Large intestine (tissue), 3 donors: ENCODE measurements around the gene DHRSX. TPM values are rescaled to one million over a fixed set of nuclear protein-coding genes. Genes with fewer than 3 reads are reported as not detected.
"Not testable (repeated sequence)": the region's sequence is repeated elsewhere in the genome, so short reads cannot be mapped to it uniquely, and the experiment has no call there.

Source experiments
- DNase-seq, 2 donors: peaks; one replicate each; pipeline versions ENCODE4 v3.0.0 to v3.0.0-alpha.2; 2013
- H3K27ac ChIP-seq: one replicate; pipeline ENCODE4 v1.5.1; 2013; ENCODE audit warnings: low read length
- H3K27me3 ChIP-seq: 2 replicates; pipeline ENCODE4 v1.6.1; 2013; ENCODE audit warnings: low read length; ENCODE audit not compliant: control insufficient read depth, insufficient read depth
- H3K36me3 ChIP-seq: 2 replicates; pipeline ENCODE4 v1.6.1; 2013; ENCODE audit warnings: low read length; ENCODE audit not compliant: control insufficient read depth, insufficient read depth
- H3K4me1 ChIP-seq: one replicate; pipeline ENCODE4 v1.6.1; 2013; ENCODE audit warnings: low read length; ENCODE audit not compliant: control insufficient read depth, insufficient read depth
- H3K4me3 ChIP-seq: one replicate; pipeline ENCODE4 v1.5.1; 2013; ENCODE audit warnings: low read length
- H3K9me3 ChIP-seq: one replicate; pipeline ENCODE4 v1.6.1; 2013; ENCODE audit warnings: mild to moderate bottlenecking, low read depth, low read length, moderate library complexity; ENCODE audit not compliant: control insufficient read depth
- WGBS: methylation state at CpG from one replicate; pipeline ENCODE4 v1.1.5; 2013; ENCODE audit warnings: low lambda C conversion rate; ENCODE audit not compliant: insufficient coverage; 5-methylcytosine and 5-hydroxymethylcytosine counted together
- polyA plus RNA-seq: library from polyadenylated mRNA; unstranded; fragments of 120-200 nt; gene quantifications from one replicate; pipeline ENCODE4 v1.2.1, GENCODE V29; 2013

DHRSX gene
- polyA plus RNA-seq, 1 donor = 17.9 TPM

- Histone ChIP-seq H3K36me3 (no peaks in the 10 kb centered on the region), H3K9me3 (no peaks in the 10 kb centered on the region), H3K4me1 (peaks cover 2% of the 10 kb centered on the region), H3K27ac (no peak overlapping the region), H3K4me3 (no peak overlapping the region), H3K27me3 (no peaks in the 10 kb centered on the region)
- DNase-seq = peak in 1 of 2 donors; percentile 58
- WGBS = 70% methylated on average over 2 of the region's 12 CpGs
These were observed 39.7 kb upstream of the DHRSX start for GRCh38 chrX:2540426-2540947.

GRCh38 chrX:2539586-2539985 is 38.8 kb upstream of the DHRSX start:
- no peak for DNase-seq
- WGBS = 71% methylated on average over 2 of the region's 3 CpGs
- H3K27ac ChIP-seq = no peak overlapping the region
- no peaks in the 10 kb centered on the region for H3K36me3 ChIP-seq
- no peaks in the 10 kb centered on the region for H3K9me3 ChIP-seq
- H3K4me3 ChIP-seq = no peak overlapping the region
- H3K4me1 ChIP-seq = peaks cover 2% of the 10 kb centered on the region
- no peaks in the 10 kb centered on the region for H3K27me3 ChIP-seq

- WGBS = 73% methylated on average over 2 of the region's 15 CpGs
- no peak overlapping the region for H3K27ac ChIP-seq
- H3K4me1 ChIP-seq = peaks cover 2% of the 10 kb centered on the region
- H3K9me3 ChIP-seq = no peaks in the 10 kb centered on the region
- DNase-seq = no peak
- no peaks in the 10 kb centered on the region for H3K36me3 ChIP-seq
- H3K4me3 ChIP-seq = no peak overlapping the region
- H3K27me3 ChIP-seq = no peaks in the 10 kb centered on the region
These were observed 37.4 kb upstream of the DHRSX start for GRCh38 chrX:2538031-2538757.

- DNase-seq = no peak
- H3K4me1 ChIP-seq = peaks cover 2% of the 10 kb centered on the region
- H3K27ac ChIP-seq = no peak overlapping the region
- no CpG with 5 or more reads among the region's 5 CpGs for WGBS
- no peaks in the 10 kb centered on the region for H3K27me3 ChIP-seq
- H3K4me3 ChIP-seq = no peak overlapping the region
- H3K36me3 ChIP-seq = no peaks in the 10 kb centered on the region
- H3K9me3 ChIP-seq = no peaks in the 10 kb centered on the region
These were observed 36.2 kb upstream of the DHRSX start for GRCh38 chrX:2536974-2537373.

- no peaks in the 10 kb centered on the region for H3K36me3 ChIP-seq
- H3K4me3 ChIP-seq = no peak overlapping the region
- WGBS = 100% methylated on average over 4 of the region's 7 CpGs
- DNase-seq = no peak
- no peak overlapping the region for H3K27ac ChIP-seq
- H3K9me3 ChIP-seq = no peaks in the 10 kb centered on the region
- peaks cover 2% of the 10 kb centered on the region for H3K4me1 ChIP-seq
- no peaks in the 10 kb centered on the region for H3K27me3 ChIP-seq
These were observed 35.4 kb upstream of the DHRSX start for GRCh38 chrX:2536141-2536540.

- not testable (repeated sequence) for DNase-seq, H3K27ac ChIP-seq, H3K36me3 ChIP-seq, H3K4me1 ChIP-seq, H3K9me3 ChIP-seq, H3K4me3 ChIP-seq, H3K27me3 ChIP-seq
- no CpG with 5 or more reads among the region's 5 CpGs for WGBS
These were observed 33.7 kb upstream of the DHRSX start for GRCh38 chrX:2534261-2535021.

- H3K4me1 ChIP-seq = no peaks in the 10 kb centered on the region
- no peaks in the 10 kb centered on the region for H3K27me3 ChIP-seq
- no peak overlapping the region for H3K4me3 ChIP-seq
- H3K36me3 ChIP-seq = no peaks in the 10 kb centered on the region
- no peaks in the 10 kb centered on the region for H3K9me3 ChIP-seq
- 80% methylated on average over 3 of the region's 8 CpGs for WGBS
- H3K27ac ChIP-seq = no peak overlapping the region
- DNase-seq = no peak
These were observed 32.6 kb upstream of the DHRSX start for GRCh38 chrX:2533424-2533823.

- DNase-seq = no peak
- 100% methylated on average over 3 of the region's 10 CpGs for WGBS
- no peak overlapping the region for H3K4me3 ChIP-seq
These were observed 25.6 kb upstream of the DHRSX start for GRCh38 chrX:2526390-2526789.

GRCh38 chrX:2523911-2524310 is 23.1 kb upstream of the DHRSX start:
- no peaks in the 10 kb centered on the region for H3K4me1 ChIP-seq
- no peak for DNase-seq
- H3K4me3 ChIP-seq = no peak overlapping the region
- H3K27me3 ChIP-seq = no peaks in the 10 kb centered on the region
- no peaks in the 10 kb centered on the region for H3K36me3 ChIP-seq
- no peak overlapping the region for H3K27ac ChIP-seq
- no peaks in the 10 kb centered on the region for H3K9me3 ChIP-seq
- WGBS = no CpG with 5 or more reads among the region's 6 CpGs

More at GRCh38 chrX:2526390-2526789, 25.6 kb upstream of the DHRSX start:
- Histone ChIP-seq H3K9me3 (no peaks in the 10 kb centered on the region), H3K27me3 (no peaks in the 10 kb centered on the region), H3K27ac (no peak overlapping the region), H3K36me3 (no peaks in the 10 kb centered on the region), H3K4me1 (no peaks in the 10 kb centered on the region)

GRCh38 chrX:2521927-2522386 is 21.2 kb upstream of the DHRSX start:
- Histone ChIP-seq H3K36me3 (no peaks in the 10 kb centered on the region), H3K4me3 (no peak overlapping the region), H3K27ac (no peak overlapping the region), H3K4me1 (no peaks in the 10 kb centered on the region), H3K9me3 (no peaks in the 10 kb centered on the region), H3K27me3 (no peaks in the 10 kb centered on the region)
- no peak for DNase-seq
- WGBS = 100% methylated on average over 1 of the region's 6 CpGs
